Gastrocnemius medialis (tissue), 4 donors: ENCODE data around the gene IL1B. TPM values are rescaled to one million over a fixed set of nuclear protein-coding genes. Genes with fewer than 3 reads are reported as not detected.

Source experiments
- ATAC-seq, 2 donors: fragments of 150-250 bp; one replicate each; pipeline ENCODE4 v1.9.1; 2016
- DNase-seq, 2 donors: peaks; one replicate each; pipeline ENCODE4 v3.0.0-alpha.2; 2019
- H3K27ac ChIP-seq, 4 donors: fragments of 200-600 bp; sonication (generic); 1 replicate in 1 of 4; 2 replicates in 3 of 4; pipeline ENCODE4 v1.5.1; 2016 to 2018; ENCODE audit warnings: mild to moderate bottlenecking in 2 of 4, moderate library complexity in 1 of 4
- H3K27me3 ChIP-seq, 3 donors: fragments of 200-600 bp; sonication (generic) in 2 of 3; 1 replicate in 1 of 3; 2 replicates in 2 of 3; pipeline versions ENCODE4 v1.5.1 to v1.6.0; 2016 to 2019; ENCODE audit warnings: mild to moderate bottlenecking in 1 of 3, moderate library complexity in 1 of 3
- H3K36me3 ChIP-seq, 2 donors: fragments of 200-600 bp; sonication (generic) in 1 of 2; one replicate each; pipeline ENCODE4 v1.5.1; 2017 to 2018
- H3K4me1 ChIP-seq, 2 donors: fragments of 200-600 bp; sonication (generic) in 1 of 2; one replicate each; pipeline ENCODE4 v1.5.1; 2016 to 2017; ENCODE audit warnings: mild to moderate bottlenecking in 2 of 2
- H3K4me3 ChIP-seq, 4 donors: fragments of 200-600 bp; sonication (generic) in 3 of 4; 1 replicate in 1 of 4; 2 replicates in 3 of 4; pipeline ENCODE4 v1.5.1; 2016 to 2019; ENCODE audit warnings: mild to moderate bottlenecking in 2 of 4
- H3K9me3 ChIP-seq, 3 donors: fragments of 200-600 bp; sonication (generic) in 2 of 3; 1 replicate in 1 of 3; 2 replicates in 2 of 3; pipeline ENCODE4 v1.5.1; 2016 to 2019
- POLR2A ChIP-seq, 2 donors: fragments of 450-650 bp; IDR thresholded peaks; one replicate each; pipeline ENCODE4 v1.6.1; 2017; ENCODE audit warnings: antibody characterized with exemption in 2 of 2, mild to moderate bottlenecking in 2 of 2, moderate library complexity in 2 of 2
- in situ Hi-C, 4 donors: fragments of 200-750 bp; cut with MboI; loops; one replicate each; pipeline versions ENCODE4 v1.15.0 to v1.8.0; 2017; ENCODE audit warnings: low sequenced_read_pairs in 4 of 4
- intact Hi-C: fragments of 100-400 bp; cut with DNase I; formaldehyde crosslinking; loops from one replicate; pipeline ENCODE4 v1.15.1; 2023; ENCODE audit warnings: low total_unique reads
- total RNA-seq, 4 donors: library from RNA; depleted of rRNA; stranded (reverse); fragments of >200 nt; gene quantifications; one replicate each; pipeline versions ENCODE4 v1.1.0 to v1.2.3, GENCODE V29; 2016
- TF ChIP-seq, protein P1 (sequence below), 5 experiments: fragments of 450-650 bp in 3 of 5; fragments of 200-600 bp in 2 of 5; sonication (generic) in 2 of 5; IDR thresholded peaks in 4 of 5; conservative IDR thresholded peaks in 1 of 5; 1 replicate in 4 of 5; 2 replicates in 1 of 5; pipeline ENCODE4 v1.5.1; 2016 to 2019; ENCODE audit warnings: antibody characterized with exemption in 5 of 5, mild to moderate bottlenecking in 3 of 5, moderate library complexity in 3 of 5

The IL1B gene
- total RNA-seq, 4 donors from 2014 or later = not detected

DNA sequence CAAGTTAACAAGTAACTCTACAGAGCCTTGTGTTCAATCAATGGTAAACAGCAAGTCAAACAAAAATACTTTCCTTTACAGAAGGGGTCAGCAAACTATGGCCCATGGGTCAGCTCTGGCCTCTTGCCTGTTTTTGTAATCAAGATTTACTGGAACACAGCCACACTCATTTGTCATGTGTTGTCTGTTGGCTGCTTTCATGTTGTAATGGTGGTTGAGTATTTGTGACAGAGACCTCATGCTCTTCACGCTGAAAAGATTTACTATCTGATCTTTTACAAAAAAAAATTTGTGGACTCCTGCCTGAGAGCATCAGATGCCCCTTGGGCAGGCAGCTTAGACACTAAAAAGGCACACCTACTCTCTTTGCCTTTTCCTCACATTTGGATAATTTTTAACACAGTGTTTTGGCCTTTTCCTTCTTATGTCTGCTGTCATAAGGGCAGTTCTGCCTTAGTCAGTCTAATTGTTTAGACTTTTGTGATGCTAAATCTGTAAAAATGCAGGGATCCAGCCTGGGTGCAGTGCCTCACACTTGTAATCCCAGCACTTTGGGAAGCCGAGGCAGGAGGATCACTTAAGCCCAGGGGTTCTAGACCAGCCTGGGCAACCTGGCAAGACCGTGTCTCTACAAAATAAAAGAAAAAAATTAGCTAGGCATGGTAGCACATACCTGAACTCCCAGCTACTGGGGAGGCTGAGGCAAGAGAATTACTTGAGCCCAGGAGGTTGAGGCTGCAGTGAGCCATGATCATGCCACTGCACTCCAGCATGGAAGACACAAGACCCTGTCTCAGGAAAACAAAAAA is 18.3 kb downstream of the IL1B start:
- Histone ChIP-seq H3K9me3 (no peaks in the 10 kb centered on the region), H3K27ac (no peak overlapping the region), H3K4me1 (no peaks in the 10 kb centered on the region), H3K36me3 (no peaks in the 10 kb centered on the region), H3K27me3 (no peaks in the 10 kb centered on the region), H3K4me3 (no peak overlapping the region)
- in situ Hi-C loops (no loop called here), intact Hi-C loops (no loop called here)
- DNase-seq (no peak), ATAC-seq (no peak)
- TF ChIP-seq, protein P1, sequence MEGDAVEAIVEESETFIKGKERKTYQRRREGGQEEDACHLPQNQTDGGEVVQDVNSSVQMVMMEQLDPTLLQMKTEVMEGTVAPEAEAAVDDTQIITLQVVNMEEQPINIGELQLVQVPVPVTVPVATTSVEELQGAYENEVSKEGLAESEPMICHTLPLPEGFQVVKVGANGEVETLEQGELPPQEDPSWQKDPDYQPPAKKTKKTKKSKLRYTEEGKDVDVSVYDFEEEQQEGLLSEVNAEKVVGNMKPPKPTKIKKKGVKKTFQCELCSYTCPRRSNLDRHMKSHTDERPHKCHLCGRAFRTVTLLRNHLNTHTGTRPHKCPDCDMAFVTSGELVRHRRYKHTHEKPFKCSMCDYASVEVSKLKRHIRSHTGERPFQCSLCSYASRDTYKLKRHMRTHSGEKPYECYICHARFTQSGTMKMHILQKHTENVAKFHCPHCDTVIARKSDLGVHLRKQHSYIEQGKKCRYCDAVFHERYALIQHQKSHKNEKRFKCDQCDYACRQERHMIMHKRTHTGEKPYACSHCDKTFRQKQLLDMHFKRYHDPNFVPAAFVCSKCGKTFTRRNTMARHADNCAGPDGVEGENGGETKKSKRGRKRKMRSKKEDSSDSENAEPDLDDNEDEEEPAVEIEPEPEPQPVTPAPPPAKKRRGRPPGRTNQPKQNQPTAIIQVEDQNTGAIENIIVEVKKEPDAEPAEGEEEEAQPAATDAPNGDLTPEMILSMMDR (IDR thresholded peaks at IDR 0.05 in 4 of 5, conservative IDR thresholded peaks at IDR 0.05 in 1 of 5) = no peak
- TF ChIP-seq POLR2A (IDR thresholded peaks at IDR 0.05) = no peak

DNA sequence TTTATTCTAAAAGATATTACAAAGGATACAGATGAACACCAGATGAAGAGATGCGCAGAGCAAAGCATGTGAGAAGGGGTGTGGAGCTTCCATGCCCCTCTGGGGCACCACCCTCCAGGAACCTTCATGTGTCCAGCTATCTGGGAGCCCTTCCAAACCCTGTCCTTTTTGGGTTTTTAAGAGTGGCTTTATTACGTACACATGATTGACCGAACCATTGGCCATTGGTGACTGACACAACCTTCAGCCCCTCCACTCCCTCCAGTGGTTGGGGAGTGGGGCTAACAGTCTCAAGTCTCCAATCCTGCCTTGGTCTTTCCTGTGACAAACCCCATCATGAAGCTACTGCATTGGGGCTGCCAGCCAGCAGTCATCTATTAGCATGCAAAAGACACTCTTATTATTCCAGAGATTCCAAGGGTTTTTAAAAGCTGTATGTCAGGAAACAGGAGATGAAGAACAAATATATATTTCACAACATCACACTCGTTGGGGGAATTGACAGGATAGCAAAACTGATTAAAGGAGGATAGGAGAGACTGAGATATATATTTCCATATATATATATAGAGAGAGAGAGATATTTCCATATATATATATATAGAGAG is 19.4 kb downstream of the IL1B start:
- Histone ChIP-seq H3K4me1 (peaks cover 5 to 8% of the 10 kb centered on the region in 2 donors), H3K27me3 (no peaks in the 10 kb centered on the region), H3K36me3 (no peaks in the 10 kb centered on the region), H3K27ac (no peak overlapping the region), H3K4me3 (no peak overlapping the region), H3K9me3 (no peaks in the 10 kb centered on the region)
- no peak for DNase-seq
- TF ChIP-seq POLR2A (IDR thresholded peaks at IDR 0.05) = no peak
- TF ChIP-seq, protein P1 (IDR thresholded peaks at IDR 0.05 in 4 of 5, conservative IDR thresholded peaks at IDR 0.05 in 1 of 5) = no peak
- in situ Hi-C loops = no loop called here
- intact Hi-C loops = no loop called here
- no peak for ATAC-seq

DNA sequence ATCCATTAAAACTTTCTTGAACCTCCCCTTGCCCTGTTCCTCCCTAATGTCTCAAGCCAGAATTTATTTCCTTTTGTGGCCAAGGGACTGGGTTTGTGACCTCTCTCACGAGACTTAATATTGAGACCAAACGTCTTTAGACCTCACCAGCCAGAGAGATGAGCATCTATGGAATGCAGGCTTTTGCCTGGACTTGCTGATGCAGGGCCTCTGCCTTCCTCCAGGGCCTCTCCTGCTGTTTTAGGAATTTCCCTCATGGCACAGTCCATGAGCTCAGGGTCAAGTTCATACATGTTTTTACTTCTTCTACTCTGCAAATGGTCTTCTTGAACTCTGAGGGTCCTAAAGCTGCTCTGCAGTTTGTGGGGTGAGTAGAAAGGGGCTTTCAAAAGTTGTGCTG is 22.3 kb downstream of the IL1B start:
- no peak overlapping the region for H3K27ac ChIP-seq
- H3K4me3 ChIP-seq = no peak overlapping the region
- no peaks in the 10 kb centered on the region for H3K27me3 ChIP-seq
- no peaks in the 10 kb centered on the region for H3K36me3 ChIP-seq
- no peak for ATAC-seq
- in situ Hi-C loops (no loop called here), intact Hi-C loops (no loop called here)
- no peak for TF ChIP-seq POLR2A (IDR thresholded peaks at IDR 0.05)
- TF ChIP-seq, protein P1 (IDR thresholded peaks at IDR 0.05 in 4 of 5, conservative IDR thresholded peaks at IDR 0.05 in 1 of 5) = no peak
- H3K9me3 ChIP-seq = no peaks in the 10 kb centered on the region
- DNase-seq = no peak
- H3K4me1 ChIP-seq = peaks cover 6 to 8% of the 10 kb centered on the region in 2 donors

DNA sequence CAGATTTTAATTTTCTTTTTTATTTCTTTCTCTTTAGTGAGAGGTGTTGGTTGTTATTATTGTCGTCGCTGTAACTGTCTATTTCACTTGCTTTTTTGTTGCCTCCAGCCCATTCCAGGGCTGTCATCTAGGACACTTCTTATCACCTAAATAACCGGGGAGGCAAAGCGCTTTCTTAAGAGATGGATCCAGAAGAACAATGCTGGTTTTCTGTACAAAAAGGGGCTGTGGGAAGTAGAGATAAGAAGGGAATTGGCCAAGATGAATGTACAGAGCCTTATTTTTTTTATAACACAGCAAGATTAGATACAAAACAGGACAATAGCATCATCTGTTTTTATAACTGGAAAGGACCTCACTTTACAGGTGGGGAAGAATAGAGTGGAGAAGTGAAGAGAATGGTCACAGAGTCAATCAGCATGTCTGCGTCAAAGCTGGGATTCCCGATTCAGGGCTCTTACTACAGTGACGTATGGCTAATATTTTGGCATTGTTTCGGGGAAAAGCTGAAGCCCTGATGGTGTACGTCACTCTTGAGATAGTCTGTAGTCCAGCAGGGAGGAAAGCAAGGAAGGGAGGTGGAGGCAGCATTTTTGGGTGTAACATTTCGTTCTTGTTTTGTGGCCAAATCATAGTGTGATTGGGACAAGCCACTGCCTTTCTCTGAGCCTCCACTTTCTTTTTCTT is 23.2 kb downstream of the IL1B start:
- Histone ChIP-seq H3K4me1 (peaks cover 6 to 8% of the 10 kb centered on the region in 2 donors), H3K27ac (no peak overlapping the region), H3K9me3 (no peaks in the 10 kb centered on the region), H3K27me3 (no peaks in the 10 kb centered on the region), H3K4me3 (no peak overlapping the region), H3K36me3 (no peaks in the 10 kb centered on the region)
- no peak for TF ChIP-seq POLR2A (IDR thresholded peaks at IDR 0.05)
- TF ChIP-seq, protein P1 (IDR thresholded peaks at IDR 0.05 in 4 of 5, conservative IDR thresholded peaks at IDR 0.05 in 1 of 5) = no peak
- in situ Hi-C loops (no loop called here), intact Hi-C loops (no loop called here)
- DNase-seq (no peak), ATAC-seq (no peak)
